NB4 (cell line): ENCODE results near the gene TOR1A.

ENCODE experiments used
- CTCF ChIP-seq: IDR thresholded peaks from one replicate; pipeline ENCODE4 v1.5.1; 2012; ENCODE audit warnings: low read depth, low read length
- MYC ChIP-seq: IDR thresholded peaks from 2 replicates; pipeline ENCODE4 v1.6.1; 2011; ENCODE audit warnings: low read depth, low read length
- TF ChIP-seq, protein P1 (sequence below): IDR thresholded peaks from 2 replicates; pipeline ENCODE4 v1.6.1; 2011; ENCODE audit warnings: low read depth, low read length

- TF ChIP-seq CTCF: no peak
- TF ChIP-seq MYC: no peak
- TF ChIP-seq, protein P1, sequence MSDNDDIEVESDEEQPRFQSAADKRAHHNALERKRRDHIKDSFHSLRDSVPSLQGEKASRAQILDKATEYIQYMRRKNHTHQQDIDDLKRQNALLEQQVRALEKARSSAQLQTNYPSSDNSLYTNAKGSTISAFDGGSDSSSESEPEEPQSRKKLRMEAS: no peak
Observed at GRCh38 chr9:129858167-129858962, 34.4 kb upstream of the TOR1A start.
